ENCODE results near the gene CHN2. TPM values are rescaled to one million over a fixed set of nuclear protein-coding genes. Genes with fewer than 3 reads are reported as not detected.

Gene CHN2
- total and polyA plus RNA-seq, 2 donors (not counting 1 experiment from before 2014, with no cell fraction given): 0.86 to 1.4 TPM

GRCh38 chr7:29494350-29494749 lies 299.8 kb downstream of the CHN2 start:
- Histone ChIP-seq H3K27me3 (replicated peaks in 1 of 4; ENCODE audit: control extremely low read depth in 1 of 4, control insufficient read depth in 3 of 4, insufficient read depth in 4 of 4, low read length in 3 of 4) (no peaks in the 10 kb centered on the region), H3K36me3 (replicated peaks in 1 of 2; ENCODE audit: control extremely low read depth in 1 of 2, control insufficient read depth in 1 of 2, extremely low read depth in 1 of 2, insufficient read depth in 2 of 2, low read length in 1 of 2) (no peaks in the 10 kb centered on the region), H3K4me3 (ENCODE audit: control extremely low read depth in 1 of 5, extremely low read depth in 1 of 5, insufficient read depth in 1 of 5, low read depth in 2 of 5, low read length in 4 of 5) (no peak overlapping the region), H3K9me3 (ENCODE audit: control extremely low read depth in 1 of 3, control insufficient read depth in 2 of 3, insufficient read depth in 1 of 3, low read length in 2 of 3) (no peaks in the 10 kb centered on the region), H3K9ac (ENCODE audit: low read length) (no peak overlapping the region), H3K27ac (ENCODE audit: low read length in 2 of 2) (no peak overlapping the region), H4K20me1 (ENCODE audit: control insufficient read depth, insufficient read depth, low read length, poor library complexity, severe bottlenecking) (no peaks in the 10 kb centered on the region), H3K4me1 (ENCODE audit: control insufficient read depth in 2 of 2, insufficient read depth in 2 of 2, low read length in 2 of 2) (no peaks in the 10 kb centered on the region), H3K4me2 (replicated peaks; ENCODE audit: low read depth, low read length, poor library complexity, severe bottlenecking) (no peak overlapping the region), H3K79me2 (ENCODE audit: control insufficient read depth, insufficient read depth, low read length) (no peaks in the 10 kb centered on the region), H2AFZ (ENCODE audit: insufficient read depth, low read depth, low read length, poor library complexity, severe bottlenecking) (no peak overlapping the region)
- POLR2A ChIA-PET: no interaction called here
- CTCF ChIA-PET: no interaction called here
- H3K4me1 Mint-ChIP-seq: no peaks in the 10 kb centered on the region
- no CpG with 5 or more reads among the region's 1 CpG for WGBS (ENCODE audit: insufficient coverage)
- TF ChIP-seq EZH2 (IDR thresholded peaks at IDR 0.05; ENCODE audit: borderline replicate concordance, insufficient read depth, low read depth, low read length, poor library complexity, severe bottlenecking): no peak
- TF ChIP-seq, protein P1, sequence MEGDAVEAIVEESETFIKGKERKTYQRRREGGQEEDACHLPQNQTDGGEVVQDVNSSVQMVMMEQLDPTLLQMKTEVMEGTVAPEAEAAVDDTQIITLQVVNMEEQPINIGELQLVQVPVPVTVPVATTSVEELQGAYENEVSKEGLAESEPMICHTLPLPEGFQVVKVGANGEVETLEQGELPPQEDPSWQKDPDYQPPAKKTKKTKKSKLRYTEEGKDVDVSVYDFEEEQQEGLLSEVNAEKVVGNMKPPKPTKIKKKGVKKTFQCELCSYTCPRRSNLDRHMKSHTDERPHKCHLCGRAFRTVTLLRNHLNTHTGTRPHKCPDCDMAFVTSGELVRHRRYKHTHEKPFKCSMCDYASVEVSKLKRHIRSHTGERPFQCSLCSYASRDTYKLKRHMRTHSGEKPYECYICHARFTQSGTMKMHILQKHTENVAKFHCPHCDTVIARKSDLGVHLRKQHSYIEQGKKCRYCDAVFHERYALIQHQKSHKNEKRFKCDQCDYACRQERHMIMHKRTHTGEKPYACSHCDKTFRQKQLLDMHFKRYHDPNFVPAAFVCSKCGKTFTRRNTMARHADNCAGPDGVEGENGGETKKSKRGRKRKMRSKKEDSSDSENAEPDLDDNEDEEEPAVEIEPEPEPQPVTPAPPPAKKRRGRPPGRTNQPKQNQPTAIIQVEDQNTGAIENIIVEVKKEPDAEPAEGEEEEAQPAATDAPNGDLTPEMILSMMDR (IDR thresholded peaks at IDR 0.05): no peak
- H3K9me3 Mint-ChIP-seq (ENCODE audit: insufficient read depth): no peaks in the 10 kb centered on the region
- intact Hi-C loops (cut with micrococcal nuclease): no loop called here
- H3K27me3 Mint-ChIP-seq: no peaks in the 10 kb centered on the region
- ATAC-seq (ENCODE audit: low read depth): no peak
- DNase-seq: no peak
- no peak overlapping the region for H3K4me3 Mint-ChIP-seq
- H3K27ac Mint-ChIP-seq: no peak overlapping the region

GRCh38 chr7:29495653-29496052 lies 301.1 kb downstream of the CHN2 start:
- Mint-ChIP-seq H3K27me3 (no peaks in the 10 kb centered on the region), H3K9me3 (ENCODE audit: insufficient read depth) (no peaks in the 10 kb centered on the region), H3K4me1 (no peaks in the 10 kb centered on the region), H3K4me3 (no peak overlapping the region), H3K27ac (no peak overlapping the region)
- Histone ChIP-seq H3K27me3 (replicated peaks in 1 of 4; ENCODE audit: control extremely low read depth in 1 of 4, control insufficient read depth in 3 of 4, insufficient read depth in 4 of 4, low read length in 3 of 4) (no peaks in the 10 kb centered on the region), H3K4me3 (ENCODE audit: control extremely low read depth in 1 of 5, extremely low read depth in 1 of 5, insufficient read depth in 1 of 5, low read depth in 2 of 5, low read length in 4 of 5) (no peak overlapping the region), H3K4me2 (replicated peaks; ENCODE audit: low read depth, low read length, poor library complexity, severe bottlenecking) (no peak overlapping the region), H3K9me3 (ENCODE audit: control extremely low read depth in 1 of 3, control insufficient read depth in 2 of 3, insufficient read depth in 1 of 3, low read length in 2 of 3) (no peaks in the 10 kb centered on the region), H2AFZ (ENCODE audit: insufficient read depth, low read depth, low read length, poor library complexity, severe bottlenecking) (no peak overlapping the region), H3K4me1 (ENCODE audit: control insufficient read depth in 2 of 2, insufficient read depth in 2 of 2, low read length in 2 of 2) (no peaks in the 10 kb centered on the region), H3K36me3 (replicated peaks in 1 of 2; ENCODE audit: control extremely low read depth in 1 of 2, control insufficient read depth in 1 of 2, extremely low read depth in 1 of 2, insufficient read depth in 2 of 2, low read length in 1 of 2) (no peaks in the 10 kb centered on the region), H3K79me2 (ENCODE audit: control insufficient read depth, insufficient read depth, low read length) (no peaks in the 10 kb centered on the region), H3K9ac (ENCODE audit: low read length) (no peak overlapping the region), H4K20me1 (ENCODE audit: control insufficient read depth, insufficient read depth, low read length, poor library complexity, severe bottlenecking) (no peaks in the 10 kb centered on the region), H3K27ac (ENCODE audit: low read length in 2 of 2) (no peak overlapping the region)
- ChIA-PET CTCF (no interaction called here), POLR2A (no interaction called here)
- ATAC-seq (ENCODE audit: low read depth): no peak
- intact Hi-C loops (cut with micrococcal nuclease): no loop called here
- WGBS (ENCODE audit: insufficient coverage): 79% methylated on average over 5 of the region's 7 CpGs
- DNase-seq: no peak
- no peak for TF ChIP-seq EZH2 (IDR thresholded peaks at IDR 0.05; ENCODE audit: borderline replicate concordance, insufficient read depth, low read depth, low read length, poor library complexity, severe bottlenecking)
- TF ChIP-seq, protein P1 (IDR thresholded peaks at IDR 0.05): no peak

Measured in B cell (primary cell).